HL-60 (cell line): ENCODE results near the gene AMT.

Source experiments
- DNase-seq, 2 experiments: peaks; one replicate each; pipeline ENCODE4 v3.0.0-alpha.2; 2010 to 2020; ENCODE audit warnings: low read depth in 1 of 2, low spot score in 1 of 2
- H3K27ac ChIP-seq: fragments of 250-450 bp; sonication (Bioruptor Pico); replicated peaks from 2 replicates; pipeline ENCODE4 v1.5.1; 2020; ENCODE audit warnings: mild to moderate bottlenecking, moderate library complexity
- H3K27me3 ChIP-seq: fragments of 250-450 bp; sonication (Bioruptor Pico); 2 replicates; pipeline ENCODE4 v1.5.1; 2021; ENCODE audit warnings: mild to moderate bottlenecking, moderate library complexity; ENCODE audit not compliant: insufficient read depth, poor library complexity, severe bottlenecking
- H3K4me3 ChIP-seq: replicated peaks from 2 replicates; pipeline ENCODE4 v1.5.1; 2011; ENCODE audit warnings: mild to moderate bottlenecking, control low read depth, low read length; ENCODE audit not compliant: insufficient read depth
- CTCF ChIP-seq: IDR thresholded peaks from one replicate; pipeline ENCODE4 v1.5.1; 2011; ENCODE audit warnings: low read length, control low read depth, inconsistent platforms; ENCODE audit not compliant: insufficient read depth
- GABPA ChIP-seq: IDR thresholded peaks from 2 replicates; pipeline ENCODE4 v1.6.1; 2012; ENCODE audit warnings: low read depth
- POLR2AphosphoS5 ChIP-seq: IDR thresholded peaks from 2 replicates; pipeline ENCODE4 v1.6.1; 2012; ENCODE audit warnings: low read depth
- REST ChIP-seq: IDR thresholded peaks from 2 replicates; pipeline ENCODE4 v1.6.1; 2012; ENCODE audit warnings: low read depth; ENCODE audit not compliant: insufficient replicate concordance
- SPI1 ChIP-seq: IDR thresholded peaks from 2 replicates; pipeline ENCODE4 v1.6.1; 2012; ENCODE audit warnings: low read depth, mild to moderate bottlenecking, borderline replicate concordance

AMT gene

GRCh38 chr3:49445391-49445790 is 23.1 kb upstream of the AMT start:
- TF ChIP-seq SPI1 (no peak), POLR2AphosphoS5 (no peak), GABPA (no peak), REST (no peak), CTCF (no peak)
- Histone ChIP-seq H3K4me3 (no peak overlapping the region), H3K27me3 (no peaks in the 10 kb centered on the region), H3K27ac (peak overlapping the region; percentile 57)
- no peak for DNase-seq

- DNase-seq: no peak
- Histone ChIP-seq H3K4me3 (no peak overlapping the region), H3K27me3 (no peaks in the 10 kb centered on the region), H3K27ac (no peak overlapping the region)
- no peak for TF ChIP-seq GABPA
- no peak for TF ChIP-seq REST
- no peak for TF ChIP-seq CTCF
- TF ChIP-seq SPI1: no peak
- no peak for TF ChIP-seq POLR2AphosphoS5
These were observed 12.5 kb upstream of the AMT start for GRCh38 chr3:49434731-49435130.

GRCh38 chr3:49428752-49429080 is 6.4 kb upstream of the AMT start:
- DNase-seq: no peak
- H3K27ac ChIP-seq: peak overlapping the region; percentile 97
- TF ChIP-seq CTCF (no peak), POLR2AphosphoS5 (no peak), REST (no peak), SPI1 (no peak), GABPA (no peak)

More at GRCh38 chr3:49428752-49429080, 6.4 kb upstream of the AMT start:
- H3K27me3 ChIP-seq: no peaks in the 10 kb centered on the region
- H3K4me3 ChIP-seq: peak overlapping the region; percentile 58
